Stimulated activated CD4-positive, alpha-beta T cell treated with anti-CD3 and anti-CD28 coated beads, Interleukin-2, amount 100 ng/mL, for 4 hours (primary cell): ENCODE results near the gene ZNF521.

Source experiments
- DNase-seq: peaks from one replicate; pipeline ENCODE4 v3.0.0-alpha.2; 2020; ENCODE audit warnings: low read depth

Gene ZNF521

GRCh38 chr18:25225151-25225550 is 126.8 kb downstream of the ZNF521 start:
- no peak for DNase-seq

- DNase-seq = no peak
Observed at GRCh38 chr18:25223899-25224886, 127.8 kb downstream of the ZNF521 start.

- DNase-seq = no peak
Observed at GRCh38 chr18:25223211-25223610, 128.8 kb downstream of the ZNF521 start.

GRCh38 chr18:25222648-25223047 is 129.3 kb downstream of the ZNF521 start:
- no peak for DNase-seq

- DNase-seq = no peak
Observed at GRCh38 chr18:25210622-25211021, 141.3 kb downstream of the ZNF521 start.

- DNase-seq = no peak
Observed at GRCh38 chr18:25192065-25192464, 159.9 kb downstream of the ZNF521 start.

- no peak for DNase-seq
Observed at GRCh38 chr18:25190472-25190871, 161.5 kb downstream of the ZNF521 start.

GRCh38 chr18:25189391-25190185 is 162.4 kb downstream of the ZNF521 start:
- DNase-seq = no peak

- no peak for DNase-seq
Observed at GRCh38 chr18:25187521-25188192, 164.3 kb downstream of the ZNF521 start.

GRCh38 chr18:25186871-25187270 is 165.1 kb downstream of the ZNF521 start:
- DNase-seq = no peak

- DNase-seq = no peak
Observed at GRCh38 chr18:25181993-25182392, 170.0 kb downstream of the ZNF521 start.

- no peak for DNase-seq
Observed at GRCh38 chr18:25181581-25181980, 170.4 kb downstream of the ZNF521 start.

GRCh38 chr18:25180973-25181548 is 170.9 kb downstream of the ZNF521 start:
- no peak for DNase-seq

GRCh38 chr18:25177631-25178030 is 174.3 kb downstream of the ZNF521 start:
- DNase-seq = no peak

- DNase-seq = no peak
Observed at GRCh38 chr18:25176518-25177042, 175.4 kb downstream of the ZNF521 start.

GRCh38 chr18:25175558-25176517 is 176.1 kb downstream of the ZNF521 start:
- DNase-seq = no peak

- DNase-seq = no peak
Observed at GRCh38 chr18:25174324-25174723, 177.6 kb downstream of the ZNF521 start.

- no peak for DNase-seq
Observed at GRCh38 chr18:25171334-25171733, 180.6 kb downstream of the ZNF521 start.

- DNase-seq = no peak
Observed at GRCh38 chr18:25170402-25170801, 181.6 kb downstream of the ZNF521 start.

- DNase-seq = no peak
Observed at GRCh38 chr18:25169701-25170100, 182.3 kb downstream of the ZNF521 start.
